G401.6 (cell line): Measurements from ENCODE around the gene ZBTB49.

ENCODE experiments used
- FAIRE-seq: peaks from 2 replicates; lab custom pipeline; 2012; peaks lifted over from hg19 to GRCh38; lab: Jason Lieb, UNC

The ZBTB49 gene

DNA sequence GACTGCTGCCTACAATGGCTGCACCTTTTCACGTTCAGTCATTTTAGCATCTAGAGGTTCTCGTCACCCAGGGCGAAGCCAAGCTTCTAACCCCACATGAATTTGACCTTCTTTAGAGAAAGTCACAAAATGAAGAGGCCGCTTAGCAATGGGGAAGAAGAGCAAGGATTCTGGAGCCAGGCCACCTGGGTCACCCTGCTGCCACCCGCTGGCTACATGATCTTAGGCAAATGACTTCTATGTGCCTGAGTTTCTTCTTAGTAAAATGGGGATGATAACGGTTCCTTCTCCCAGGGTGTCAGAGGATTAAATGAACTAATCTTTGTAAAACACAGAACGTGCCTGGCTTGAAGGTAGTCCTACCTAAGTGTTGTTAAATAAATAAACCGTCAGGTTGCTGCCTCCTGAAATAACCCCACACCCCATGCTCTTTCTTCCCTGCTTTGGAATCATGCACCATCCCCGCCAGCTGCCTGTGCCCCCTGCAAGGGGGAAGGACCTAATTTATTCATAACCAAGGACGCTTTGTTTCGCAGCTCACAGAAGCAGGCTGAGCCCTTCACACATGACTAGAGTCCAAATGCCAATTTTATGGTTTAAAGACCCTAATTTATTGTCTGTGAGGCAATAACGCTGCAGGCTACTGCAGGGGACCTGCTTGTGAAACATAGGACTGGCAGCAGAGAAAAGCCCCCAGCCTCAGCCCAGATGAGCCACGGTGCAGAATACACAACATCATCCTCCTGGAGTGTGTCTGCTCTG lies 68.2 kb downstream of the ZBTB49 start:
- FAIRE-seq, result no peak

DNA sequence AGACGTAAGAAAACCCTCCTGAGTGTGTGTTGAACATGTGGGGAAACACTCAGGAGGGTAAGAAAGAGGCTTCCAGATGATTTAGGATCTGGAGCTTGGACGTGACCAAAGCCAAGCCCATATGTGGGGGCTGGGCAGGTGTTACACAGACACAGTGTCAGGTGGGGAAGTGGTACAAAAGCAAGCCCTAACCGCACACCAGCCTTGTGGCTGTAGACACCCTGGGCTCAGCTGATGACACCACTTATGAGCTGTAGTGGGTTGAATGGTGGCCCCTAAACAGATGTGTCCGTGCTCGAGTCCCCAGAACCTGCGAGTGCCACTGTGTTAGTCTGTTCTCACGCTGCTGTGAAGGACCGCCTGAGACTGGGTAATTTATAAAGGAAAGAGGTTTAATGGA lies 71.8 kb downstream of the ZBTB49 start:
- no peak for FAIRE-seq

DNA sequence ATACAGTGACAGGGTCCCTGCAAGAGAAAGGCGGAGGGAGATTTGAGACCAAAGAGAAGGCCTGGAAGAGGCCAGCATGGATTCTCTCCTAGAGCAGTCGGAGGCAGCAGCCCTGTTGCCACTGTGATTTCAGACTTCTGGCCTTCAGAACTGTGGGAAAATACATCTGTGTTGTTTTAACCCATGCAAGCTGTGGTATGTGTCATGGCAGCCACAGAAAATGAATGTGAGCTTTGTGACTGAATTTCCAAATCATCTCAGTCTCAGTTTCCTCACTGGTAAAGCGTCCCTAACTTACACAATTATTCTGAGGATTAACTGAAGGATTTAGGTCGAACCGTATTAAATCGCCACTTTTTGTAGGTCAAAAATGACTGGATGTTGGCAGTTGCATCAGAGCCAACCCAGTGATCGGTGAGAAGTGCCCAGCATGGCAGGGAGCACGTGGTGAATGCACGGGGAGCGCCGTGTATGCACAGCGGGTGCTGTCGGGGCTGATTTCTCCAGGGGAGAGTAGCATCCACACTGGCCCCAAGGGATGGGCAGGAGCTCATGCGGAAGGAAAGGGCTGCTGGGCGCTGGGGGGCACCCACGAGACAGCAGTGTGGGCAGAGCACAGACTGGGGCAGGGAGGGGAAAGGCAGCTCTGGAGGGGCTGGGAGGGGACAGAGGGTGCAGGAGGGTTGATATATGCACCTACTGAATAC lies 73.1 kb downstream of the ZBTB49 start:
- no peak for FAIRE-seq

DNA sequence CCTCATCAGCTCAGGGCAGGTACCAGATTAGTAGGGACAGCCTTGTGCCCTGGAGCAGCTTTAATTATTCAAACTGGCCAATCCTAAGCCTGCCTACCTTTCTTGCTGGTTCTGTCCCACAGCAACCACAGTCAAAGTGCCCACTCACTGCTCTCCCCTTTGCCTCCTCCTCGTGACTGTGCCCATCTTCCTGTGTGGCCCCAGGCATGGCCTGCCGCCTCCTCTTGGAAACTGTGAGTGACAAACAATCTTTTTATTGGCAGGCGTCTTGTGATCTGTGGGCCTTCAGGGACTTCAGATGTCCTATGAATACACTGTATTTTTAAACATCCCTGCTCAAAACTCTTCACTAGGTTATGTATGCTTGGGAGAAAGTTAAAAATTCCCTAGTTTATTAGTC lies 74.0 kb downstream of the ZBTB49 start:
- FAIRE-seq, result no peak

DNA sequence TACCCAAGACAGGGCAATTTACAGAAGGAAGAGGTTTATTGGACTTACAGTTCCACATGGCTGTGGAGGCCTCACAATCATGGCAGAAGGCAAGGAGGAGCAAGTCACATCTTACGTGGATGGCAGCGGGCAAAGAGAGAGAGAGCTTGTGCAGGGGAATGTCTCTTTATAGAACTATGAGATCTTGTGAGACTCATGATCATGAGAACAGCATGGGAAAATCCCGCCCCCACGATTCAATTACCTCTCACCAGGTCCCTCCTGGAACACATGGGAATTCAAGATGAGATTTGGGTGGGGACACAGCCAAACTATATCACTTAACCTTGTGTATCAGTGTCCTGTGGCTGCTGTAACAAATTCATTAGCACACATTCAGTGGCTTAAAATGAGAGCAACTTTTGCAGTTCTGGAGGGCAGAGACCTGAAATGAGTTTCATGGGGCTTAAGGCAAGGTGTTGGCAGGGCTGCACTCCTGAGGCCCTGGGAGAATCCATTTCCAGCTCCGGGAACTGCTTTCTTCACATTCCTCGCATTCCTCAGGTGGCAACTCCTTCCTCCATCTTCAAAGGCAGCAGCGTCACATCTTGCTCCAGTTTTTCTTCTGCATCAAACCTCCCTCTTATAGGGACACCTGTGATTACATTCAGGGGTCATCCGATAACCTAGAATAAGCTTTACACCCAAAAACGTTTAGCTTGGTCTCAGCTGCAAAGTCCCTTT lies 74.6 kb downstream of the ZBTB49 start:
- no peak for FAIRE-seq

DNA sequence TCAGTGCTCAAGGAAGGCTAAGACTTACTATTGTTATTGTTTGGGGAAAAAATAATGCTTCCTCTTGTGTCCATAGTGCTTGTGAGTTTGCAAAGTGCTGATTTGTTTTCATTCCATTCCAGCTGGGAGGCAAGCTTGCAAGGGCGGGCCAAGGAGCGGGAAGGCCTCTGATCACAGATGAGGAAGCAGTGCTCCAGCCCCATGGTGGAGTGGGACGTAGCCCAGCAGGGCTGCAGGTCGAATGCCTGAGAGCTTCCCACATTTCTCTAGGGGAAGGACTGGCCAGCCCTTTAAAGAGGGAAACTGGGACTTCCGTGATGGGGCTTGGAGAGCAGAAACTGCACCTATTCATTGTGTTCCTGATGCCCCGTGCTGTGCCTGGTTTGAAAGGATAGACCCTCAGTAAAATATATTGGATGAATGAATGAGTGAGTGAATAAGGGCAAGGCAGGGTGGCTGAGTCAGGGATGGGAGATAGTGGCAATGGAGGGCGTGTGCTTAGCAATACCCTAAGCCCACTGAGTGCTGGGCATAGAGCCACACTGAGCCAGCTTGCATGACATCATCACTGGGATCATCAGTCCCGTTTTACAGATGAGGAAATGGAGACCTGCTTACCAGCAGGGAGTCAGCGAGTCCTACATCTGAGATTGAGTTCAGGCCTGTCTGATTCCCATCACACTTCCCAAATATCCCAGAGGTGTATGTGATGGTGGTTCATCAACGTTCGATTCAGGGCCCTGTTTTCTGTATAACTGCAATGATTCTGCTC lies 78.9 kb downstream of the ZBTB49 start:
- FAIRE-seq, result no peak
